ENCODE results near the gene CAMK2B.

Gene CAMK2B

GRCh38 chr7:44193011-44193802, 132.2 kb downstream of the CAMK2B start:
- TF ChIP-seq, protein P1, sequence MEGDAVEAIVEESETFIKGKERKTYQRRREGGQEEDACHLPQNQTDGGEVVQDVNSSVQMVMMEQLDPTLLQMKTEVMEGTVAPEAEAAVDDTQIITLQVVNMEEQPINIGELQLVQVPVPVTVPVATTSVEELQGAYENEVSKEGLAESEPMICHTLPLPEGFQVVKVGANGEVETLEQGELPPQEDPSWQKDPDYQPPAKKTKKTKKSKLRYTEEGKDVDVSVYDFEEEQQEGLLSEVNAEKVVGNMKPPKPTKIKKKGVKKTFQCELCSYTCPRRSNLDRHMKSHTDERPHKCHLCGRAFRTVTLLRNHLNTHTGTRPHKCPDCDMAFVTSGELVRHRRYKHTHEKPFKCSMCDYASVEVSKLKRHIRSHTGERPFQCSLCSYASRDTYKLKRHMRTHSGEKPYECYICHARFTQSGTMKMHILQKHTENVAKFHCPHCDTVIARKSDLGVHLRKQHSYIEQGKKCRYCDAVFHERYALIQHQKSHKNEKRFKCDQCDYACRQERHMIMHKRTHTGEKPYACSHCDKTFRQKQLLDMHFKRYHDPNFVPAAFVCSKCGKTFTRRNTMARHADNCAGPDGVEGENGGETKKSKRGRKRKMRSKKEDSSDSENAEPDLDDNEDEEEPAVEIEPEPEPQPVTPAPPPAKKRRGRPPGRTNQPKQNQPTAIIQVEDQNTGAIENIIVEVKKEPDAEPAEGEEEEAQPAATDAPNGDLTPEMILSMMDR (IDR thresholded peaks at IDR 0.05; ENCODE audit: low read depth, low read length): no peak
- H3K4me3 ChIP-seq (ENCODE audit: low read depth, low read length): no peak overlapping the region

DNA sequence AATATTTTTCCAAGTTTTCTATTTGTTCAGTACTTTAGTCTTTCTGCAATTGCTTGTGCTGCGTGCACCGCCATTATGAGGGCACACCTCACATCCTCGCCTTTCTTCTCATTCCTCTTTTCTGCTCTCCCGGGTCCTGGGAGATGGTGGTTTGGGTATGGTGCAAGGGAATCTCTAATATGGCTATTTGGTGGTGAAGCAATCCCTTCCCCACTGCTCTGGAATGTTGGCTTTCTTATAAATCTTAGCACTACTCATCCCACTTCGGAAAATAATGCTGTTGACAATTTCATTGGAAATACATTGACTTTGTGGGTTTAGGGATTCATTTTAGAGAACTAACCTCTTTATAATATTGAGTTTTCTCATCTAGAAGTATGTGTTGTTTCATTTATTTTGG, 134.2 kb downstream of the CAMK2B start:
- H3K4me3 ChIP-seq (ENCODE audit: low read depth, low read length): no peak overlapping the region
- TF ChIP-seq, protein P1 (IDR thresholded peaks at IDR 0.05; ENCODE audit: low read depth, low read length): no peak

GRCh38 chr7:44189993-44190872, 135.2 kb downstream of the CAMK2B start:
- TF ChIP-seq, protein P1 (IDR thresholded peaks at IDR 0.05; ENCODE audit: low read depth, low read length): no peak
- no peak overlapping the region for H3K4me3 ChIP-seq (ENCODE audit: low read depth, low read length)

- TF ChIP-seq, protein P1 (IDR thresholded peaks at IDR 0.05; ENCODE audit: low read depth, low read length): no peak
These were observed 136.0 kb downstream of the CAMK2B start, which contains the start of gene GCK for GRCh38 chr7:44189286-44189992. Gene GCK, minus strand, starts transcription at chr7:44189439. Its CDS starts 486 bp downstream, at chr7:44188953.

DNA sequence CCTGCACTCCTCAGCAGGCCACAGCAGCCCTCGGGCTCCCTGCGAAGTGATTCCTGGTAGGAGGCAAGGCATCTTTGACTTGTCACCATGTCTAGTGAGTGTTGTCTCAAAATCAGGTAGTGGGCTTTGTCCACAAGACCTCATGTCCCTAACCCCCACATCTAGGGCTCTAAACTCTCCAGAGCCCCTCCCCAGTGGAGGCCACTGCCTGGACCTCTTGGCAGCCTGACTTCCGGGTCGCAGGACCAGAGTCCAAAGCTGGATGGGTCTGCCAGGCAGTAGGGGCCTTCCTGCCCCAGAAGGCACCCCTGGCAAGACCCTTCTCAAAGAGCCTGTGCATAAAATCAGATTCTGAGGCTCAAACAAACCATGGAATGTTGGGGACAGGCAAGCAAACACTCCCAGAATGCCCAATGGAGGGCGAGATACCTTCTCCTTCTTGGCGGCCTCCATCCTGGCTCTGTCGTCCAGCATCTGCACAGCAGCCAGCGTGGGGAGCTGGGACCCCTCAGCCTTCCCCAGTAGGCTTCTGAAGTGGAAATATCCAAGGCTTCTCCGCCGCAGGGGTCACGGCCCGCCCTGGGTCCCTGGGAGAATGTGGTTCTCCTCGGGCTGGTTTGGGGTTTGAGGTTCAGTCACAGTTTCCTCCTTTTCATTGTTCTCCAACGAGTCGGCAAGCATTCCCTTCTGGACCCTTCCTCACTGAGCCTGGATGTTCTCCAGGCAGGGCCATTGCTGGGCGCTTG, 136.7 kb downstream of the CAMK2B start:
- H3K4me3 ChIP-seq (ENCODE audit: low read depth, low read length): no peak overlapping the region

More at GRCh38 chr7:44189286-44189992, 136.0 kb downstream of the CAMK2B start, which contains the start of gene GCK:
- no peak within 1 kb of the TSS for H3K4me3 ChIP-seq (ENCODE audit: low read depth, low read length)

More for the DNA sequence above, 136.7 kb downstream of the CAMK2B start:
- TF ChIP-seq, protein P1 (IDR thresholded peaks at IDR 0.05; ENCODE audit: low read depth, low read length): no peak

Measured in WI38 (cell line).